ENCODE results near the gene DPM3.

DPM3 gene

GRCh38 chr1:155092131-155092530 is 48.2 kb downstream of the DPM3 start:
- Histone ChIP-seq H3K36me3 (ENCODE audit: low read depth) (no peaks in the 10 kb centered on the region), H3K4me1 (ENCODE audit: insufficient read depth, poor library complexity, severe bottlenecking) (no peaks in the 10 kb centered on the region), H3K4me3 (ENCODE audit: severe bottlenecking) (no peak overlapping the region), H3K27me3 (ENCODE audit: insufficient read depth, poor library complexity, severe bottlenecking) (no peaks in the 10 kb centered on the region), H3K9me3 (ENCODE audit: severe bottlenecking) (no peaks in the 10 kb centered on the region), H3K27ac (ENCODE audit: poor library complexity, severe bottlenecking) (no peak overlapping the region)
- DNase-seq (ENCODE audit: low spot score), result no peak
- no peak for ATAC-seq (ENCODE audit: low read depth)
- TF ChIP-seq, protein P1, sequence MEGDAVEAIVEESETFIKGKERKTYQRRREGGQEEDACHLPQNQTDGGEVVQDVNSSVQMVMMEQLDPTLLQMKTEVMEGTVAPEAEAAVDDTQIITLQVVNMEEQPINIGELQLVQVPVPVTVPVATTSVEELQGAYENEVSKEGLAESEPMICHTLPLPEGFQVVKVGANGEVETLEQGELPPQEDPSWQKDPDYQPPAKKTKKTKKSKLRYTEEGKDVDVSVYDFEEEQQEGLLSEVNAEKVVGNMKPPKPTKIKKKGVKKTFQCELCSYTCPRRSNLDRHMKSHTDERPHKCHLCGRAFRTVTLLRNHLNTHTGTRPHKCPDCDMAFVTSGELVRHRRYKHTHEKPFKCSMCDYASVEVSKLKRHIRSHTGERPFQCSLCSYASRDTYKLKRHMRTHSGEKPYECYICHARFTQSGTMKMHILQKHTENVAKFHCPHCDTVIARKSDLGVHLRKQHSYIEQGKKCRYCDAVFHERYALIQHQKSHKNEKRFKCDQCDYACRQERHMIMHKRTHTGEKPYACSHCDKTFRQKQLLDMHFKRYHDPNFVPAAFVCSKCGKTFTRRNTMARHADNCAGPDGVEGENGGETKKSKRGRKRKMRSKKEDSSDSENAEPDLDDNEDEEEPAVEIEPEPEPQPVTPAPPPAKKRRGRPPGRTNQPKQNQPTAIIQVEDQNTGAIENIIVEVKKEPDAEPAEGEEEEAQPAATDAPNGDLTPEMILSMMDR (IDR thresholded peaks at IDR 0.05; ENCODE audit: poor library complexity, severe bottlenecking), result no peak

GRCh38 chr1:155091071-155092051 is 49.0 kb downstream of the DPM3 start:
- Histone ChIP-seq H3K9me3 (ENCODE audit: severe bottlenecking) (no peaks in the 10 kb centered on the region), H3K27ac (ENCODE audit: poor library complexity, severe bottlenecking) (no peak overlapping the region), H3K4me1 (ENCODE audit: insufficient read depth, poor library complexity, severe bottlenecking) (no peaks in the 10 kb centered on the region), H3K36me3 (ENCODE audit: low read depth) (no peaks in the 10 kb centered on the region), H3K4me3 (ENCODE audit: severe bottlenecking) (no peak overlapping the region), H3K27me3 (ENCODE audit: insufficient read depth, poor library complexity, severe bottlenecking) (no peaks in the 10 kb centered on the region)
- DNase-seq (ENCODE audit: low spot score) (no peak), ATAC-seq (ENCODE audit: low read depth) (peak; percentile 58)
- TF ChIP-seq, protein P1 (IDR thresholded peaks at IDR 0.05; ENCODE audit: poor library complexity, severe bottlenecking), result peak; percentile 95

All from RWPE2 (cell line).